ENCODE measurements around the gene PELO.

GRCh38 chr5:52751137-52751536 is 36.6 kb upstream of the PELO start:
- TF ChIP-seq GTF2I (CRISPR knock-in tag; conservative IDR thresholded peaks at IDR 0.05) = no peak
- no peak for TF ChIP-seq CTCF (IDR thresholded peaks at IDR 0.05)
- no peak for TF ChIP-seq SOX15 (CRISPR knock-in tag; IDR thresholded peaks at IDR 0.05)
- TF ChIP-seq NFYB (CRISPR knock-in tag; conservative IDR thresholded peaks at IDR 0.05; ENCODE audit: low read depth) = no peak
- no peak for TF ChIP-seq FOXP1 (CRISPR knock-in tag; IDR thresholded peaks at IDR 0.05; ENCODE audit: borderline replicate concordance)
- TF ChIP-seq, protein P1, sequence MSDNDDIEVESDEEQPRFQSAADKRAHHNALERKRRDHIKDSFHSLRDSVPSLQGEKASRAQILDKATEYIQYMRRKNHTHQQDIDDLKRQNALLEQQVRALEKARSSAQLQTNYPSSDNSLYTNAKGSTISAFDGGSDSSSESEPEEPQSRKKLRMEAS (CRISPR knock-in tag; IDR thresholded peaks at IDR 0.05) = no peak
